ENCODE results near the gene THG1L. TPM values are rescaled to one million over a fixed set of nuclear protein-coding genes. Genes with fewer than 3 reads are reported as not detected.

Gene THG1L
- total and polyA plus RNA-seq, 2 of the 4 experiments (the other 2 are of a cell fraction), result 15.2 to 20.4 TPM

DNA sequence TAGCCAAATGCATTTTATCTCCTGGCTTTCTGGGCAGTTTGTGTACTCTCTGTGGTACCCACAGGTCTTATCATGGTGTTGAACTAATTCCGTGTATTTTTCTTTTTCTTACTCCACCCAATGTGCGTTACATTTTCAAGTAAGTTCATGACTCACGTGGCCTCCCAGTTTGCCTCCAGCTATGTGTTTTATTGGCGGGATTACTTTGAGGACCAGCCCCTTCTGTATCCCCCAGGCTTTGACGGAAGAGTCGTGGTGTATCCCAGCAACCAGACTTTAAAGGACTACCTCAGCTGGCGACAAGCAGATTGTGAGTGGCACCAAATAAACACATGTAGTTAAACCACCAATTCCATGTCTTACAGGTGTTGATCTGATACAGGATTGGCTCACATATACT, 3.2 kb downstream of the THG1L start:
- DNase-seq, result no peak
- POLR2A ChIA-PET (ENCODE audit: unreplicated experiment), result no interaction called here
- no peak overlapping the region for H4K91ac ChIP-seq (ENCODE audit: insufficient read depth, low read depth, low read length)
- H3K4ac ChIP-seq (ENCODE audit: low read depth, low read length), result no peak overlapping the region
- H4K8ac ChIP-seq (ENCODE audit: low read depth in 2 of 2, low read length in 2 of 2), result no peak overlapping the region
- H3K9me3 ChIP-seq (ENCODE audit: control insufficient read depth, insufficient read depth, low read length), result no peaks in the 10 kb centered on the region
- BruUV-seq (replicated peaks), result no TSS peak
- H2BK120ac ChIP-seq (ENCODE audit: low read depth, low read length), result no peak overlapping the region
- no peak for ATAC-seq (ENCODE audit: low read depth)
- H3K23ac ChIP-seq (ENCODE audit: low read depth, low read length), result no peak overlapping the region
- no peak overlapping the region for H4K5ac ChIP-seq (ENCODE audit: low read depth, low read length)
- no peaks in the 10 kb centered on the region for H3K9me1 ChIP-seq (ENCODE audit: insufficient read depth, low read length)
- no peak overlapping the region for H3K18ac ChIP-seq (ENCODE audit: low read depth, low read length)
- in situ Hi-C loops (cut with MboI; ENCODE audit: low sequenced_read_pairs) (loop anchor here (10.0 kb wide), 1 partner anchor 410 kb away; no protein-coding TSS in a partner anchor), dilution Hi-C loops (cut with HindIII; ENCODE audit: low sequenced_read_pairs, unreplicated experiment) (no loop called here), intact Hi-C loops (cut with micrococcal nuclease) (loop anchor here (5.0 kb wide), 1 partner anchor 217 kb away; no protein-coding TSS in a partner anchor)
- peaks cover 5 to 12% of the 10 kb centered on the region in 2 experiments; a peak in 3 of 4 replicates for H3K79me1 ChIP-seq (ENCODE audit: low read depth in 1 of 2, low read length in 2 of 2)
- H2AK5ac ChIP-seq (ENCODE audit: low read depth, low read length), result no peak overlapping the region
- no peak overlapping the region for H3K4me3 ChIP-seq (ENCODE audit: insufficient read depth, low read depth, low read length)
- H4K20me1 ChIP-seq (ENCODE audit: insufficient read depth, low read length), result no peaks in the 10 kb centered on the region
- no peak overlapping the region for H2BK20ac ChIP-seq (ENCODE audit: low read depth, low read length)
- CTCF ChIA-PET, result interaction anchor here (0.7 kb wide), 1 partner anchor 585 kb away, joined by 3 read pairs; no protein-coding TSS in a partner anchor
- no peak overlapping the region for H3K27ac ChIP-seq (ENCODE audit: insufficient read depth, low read length)
- H3K4me2 ChIP-seq (ENCODE audit: low read depth, low read length), result no peak overlapping the region
- no peaks in the 10 kb centered on the region for H3K27me3 ChIP-seq (ENCODE audit: control insufficient read depth, insufficient read depth, low read length)
- no peak overlapping the region for H3K9ac ChIP-seq (ENCODE audit: low read depth, low read length)
- no peak overlapping the region for H2AFZ ChIP-seq (replicated peaks; ENCODE audit: low read length, poor library complexity)
- H2BK15ac ChIP-seq (ENCODE audit: low read depth, low read length), result no peak overlapping the region
- no CpG with 5 or more reads among the region's 7 CpGs for WGBS, 2 experiments (ENCODE audit: extremely low coverage in 2 of 2, insufficient read length in 1 of 2)
- no peak overlapping the region for H3K56ac ChIP-seq (ENCODE audit: extremely low read depth, insufficient read depth, low read length)
- no peaks in the 10 kb centered on the region for H3K4me1 ChIP-seq (ENCODE audit: control insufficient read depth, insufficient read depth, low read length)
- H2BK5ac ChIP-seq (ENCODE audit: low read depth, low read length, poor library complexity, severe bottlenecking), result no peak overlapping the region
- no peak overlapping the region for H2AK9ac ChIP-seq (replicated peaks; ENCODE audit: low read depth, low read length, poor library complexity)
- peaks cover 14% of the 10 kb centered on the region for H3K36me3 ChIP-seq (ENCODE audit: control insufficient read depth, insufficient read depth, low read length)
- no peak overlapping the region for H3K14ac ChIP-seq (replicated peaks; ENCODE audit: low read depth, low read length)
- TF ChIP-seq RAD21 (IDR thresholded peaks at IDR 0.05; ENCODE audit: low read length), result no peak
- TF ChIP-seq SMC3 (IDR thresholded peaks at IDR 0.05; ENCODE audit: low read depth, low read length), result no peak
- TF ChIP-seq NFE2L2 (IDR thresholded peaks at IDR 0.05; ENCODE audit: low read depth, low read length), result no peak
- TF ChIP-seq CEBPB (IDR thresholded peaks at IDR 0.05; ENCODE audit: low read depth, low read length), result no peak
- TF ChIP-seq, protein P1, sequence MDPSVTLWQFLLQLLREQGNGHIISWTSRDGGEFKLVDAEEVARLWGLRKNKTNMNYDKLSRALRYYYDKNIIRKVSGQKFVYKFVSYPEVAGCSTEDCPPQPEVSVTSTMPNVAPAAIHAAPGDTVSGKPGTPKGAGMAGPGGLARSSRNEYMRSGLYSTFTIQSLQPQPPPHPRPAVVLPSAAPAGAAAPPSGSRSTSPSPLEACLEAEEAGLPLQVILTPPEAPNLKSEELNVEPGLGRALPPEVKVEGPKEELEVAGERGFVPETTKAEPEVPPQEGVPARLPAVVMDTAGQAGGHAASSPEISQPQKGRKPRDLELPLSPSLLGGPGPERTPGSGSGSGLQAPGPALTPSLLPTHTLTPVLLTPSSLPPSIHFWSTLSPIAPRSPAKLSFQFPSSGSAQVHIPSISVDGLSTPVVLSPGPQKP (IDR thresholded peaks at IDR 0.05; ENCODE audit: borderline replicate concordance, low read depth, low read length), result no peak
- TF ChIP-seq RFX5 (IDR thresholded peaks at IDR 0.05; ENCODE audit: low read depth, low read length), result no peak
- TF ChIP-seq RCOR1 (IDR thresholded peaks at IDR 0.05; ENCODE audit: insufficient replicate concordance, low read length), result no peak
- no peak for TF ChIP-seq MAZ (IDR thresholded peaks at IDR 0.05; ENCODE audit: borderline replicate concordance, low read depth, low read length)
- no peak for TF ChIP-seq CHD1 (IDR thresholded peaks at IDR 0.05; ENCODE audit: low read depth, low read length)
- no peak for TF ChIP-seq BHLHE40 (IDR thresholded peaks at IDR 0.05; ENCODE audit: low read depth, low read length)
- TF ChIP-seq, protein P2, sequence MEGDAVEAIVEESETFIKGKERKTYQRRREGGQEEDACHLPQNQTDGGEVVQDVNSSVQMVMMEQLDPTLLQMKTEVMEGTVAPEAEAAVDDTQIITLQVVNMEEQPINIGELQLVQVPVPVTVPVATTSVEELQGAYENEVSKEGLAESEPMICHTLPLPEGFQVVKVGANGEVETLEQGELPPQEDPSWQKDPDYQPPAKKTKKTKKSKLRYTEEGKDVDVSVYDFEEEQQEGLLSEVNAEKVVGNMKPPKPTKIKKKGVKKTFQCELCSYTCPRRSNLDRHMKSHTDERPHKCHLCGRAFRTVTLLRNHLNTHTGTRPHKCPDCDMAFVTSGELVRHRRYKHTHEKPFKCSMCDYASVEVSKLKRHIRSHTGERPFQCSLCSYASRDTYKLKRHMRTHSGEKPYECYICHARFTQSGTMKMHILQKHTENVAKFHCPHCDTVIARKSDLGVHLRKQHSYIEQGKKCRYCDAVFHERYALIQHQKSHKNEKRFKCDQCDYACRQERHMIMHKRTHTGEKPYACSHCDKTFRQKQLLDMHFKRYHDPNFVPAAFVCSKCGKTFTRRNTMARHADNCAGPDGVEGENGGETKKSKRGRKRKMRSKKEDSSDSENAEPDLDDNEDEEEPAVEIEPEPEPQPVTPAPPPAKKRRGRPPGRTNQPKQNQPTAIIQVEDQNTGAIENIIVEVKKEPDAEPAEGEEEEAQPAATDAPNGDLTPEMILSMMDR (conservative IDR thresholded peaks at IDR 0.05; ENCODE audit: low read depth, low read length), result no peak
- no peak for TF ChIP-seq MAFK (IDR thresholded peaks at IDR 0.05; ENCODE audit: low read depth, low read length)

All from IMR-90 (cell line).